SK-N-SH (cell line): ENCODE measurements around the gene TTC27.

Source experiments
- ELF1 ChIP-seq: IDR thresholded peaks from 2 replicates; pipeline ENCODE4 v1.4.0; 2012
- FOXM1 ChIP-seq: IDR thresholded peaks from 2 replicates; pipeline ENCODE4 v1.4.0; 2012; ENCODE audit warnings: low read depth, mild to moderate bottlenecking
- POLR2AphosphoS5 ChIP-seq: IDR thresholded peaks from 2 replicates; pipeline ENCODE4 v1.6.1; 2012; ENCODE audit warnings: low read depth, low read length
- SIN3A ChIP-seq: IDR thresholded peaks from 2 replicates; pipeline ENCODE4 v1.6.1; 2012; ENCODE audit warnings: low read depth, mild to moderate bottlenecking, low read length, moderate library complexity, borderline replicate concordance
- SMC3 ChIP-seq: IDR thresholded peaks from 2 replicates; pipeline ENCODE4 v1.6.1; 2012; ENCODE audit warnings: low read depth, low read length, improper control_type of control experiment
- TAF1 ChIP-seq: IDR thresholded peaks from 2 replicates; pipeline ENCODE4 v1.6.1; 2012; ENCODE audit warnings: low read depth, mild to moderate bottlenecking, low read length, moderate library complexity, borderline replicate concordance
- TF ChIP-seq, protein P1 (sequence below): fragments of 200-600 bp; sonication (generic); IDR thresholded peaks from 2 replicates; pipeline ENCODE4 v1.6.1; 2017; ENCODE audit warnings: antibody characterized with exemption, mild to moderate bottlenecking, moderate library complexity

DNA sequence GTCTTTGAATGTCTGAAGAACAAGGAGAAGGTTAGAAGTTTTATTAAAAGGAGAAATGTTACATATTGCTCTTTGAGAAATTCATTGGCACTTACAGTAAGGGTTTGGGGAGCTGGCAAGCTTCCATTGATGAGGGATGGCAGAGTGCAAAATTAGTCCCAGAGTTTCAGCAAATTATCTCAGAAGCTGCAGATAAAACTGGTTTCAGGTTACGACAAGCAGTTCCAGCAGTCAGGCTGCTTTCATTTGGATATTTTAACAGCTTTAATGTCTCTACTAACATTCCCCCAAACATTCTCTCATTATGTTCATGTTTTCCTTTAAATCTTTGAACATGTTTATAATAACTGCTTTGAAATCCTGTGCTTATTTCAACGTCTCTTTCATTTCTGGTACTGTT, 153.1 kb downstream of the TTC27 start:
- TF ChIP-seq, protein P1, sequence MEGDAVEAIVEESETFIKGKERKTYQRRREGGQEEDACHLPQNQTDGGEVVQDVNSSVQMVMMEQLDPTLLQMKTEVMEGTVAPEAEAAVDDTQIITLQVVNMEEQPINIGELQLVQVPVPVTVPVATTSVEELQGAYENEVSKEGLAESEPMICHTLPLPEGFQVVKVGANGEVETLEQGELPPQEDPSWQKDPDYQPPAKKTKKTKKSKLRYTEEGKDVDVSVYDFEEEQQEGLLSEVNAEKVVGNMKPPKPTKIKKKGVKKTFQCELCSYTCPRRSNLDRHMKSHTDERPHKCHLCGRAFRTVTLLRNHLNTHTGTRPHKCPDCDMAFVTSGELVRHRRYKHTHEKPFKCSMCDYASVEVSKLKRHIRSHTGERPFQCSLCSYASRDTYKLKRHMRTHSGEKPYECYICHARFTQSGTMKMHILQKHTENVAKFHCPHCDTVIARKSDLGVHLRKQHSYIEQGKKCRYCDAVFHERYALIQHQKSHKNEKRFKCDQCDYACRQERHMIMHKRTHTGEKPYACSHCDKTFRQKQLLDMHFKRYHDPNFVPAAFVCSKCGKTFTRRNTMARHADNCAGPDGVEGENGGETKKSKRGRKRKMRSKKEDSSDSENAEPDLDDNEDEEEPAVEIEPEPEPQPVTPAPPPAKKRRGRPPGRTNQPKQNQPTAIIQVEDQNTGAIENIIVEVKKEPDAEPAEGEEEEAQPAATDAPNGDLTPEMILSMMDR, result no peak
- no peak for TF ChIP-seq SIN3A
- TF ChIP-seq TAF1, result no peak
- no peak for TF ChIP-seq POLR2AphosphoS5
- TF ChIP-seq ELF1, result no peak
- no peak for TF ChIP-seq FOXM1
- no peak for TF ChIP-seq SMC3
